ENCODE data around the gene WWOX. TPM values are rescaled to one million over a fixed set of nuclear protein-coding genes. Genes with fewer than 3 reads are reported as not detected.

The WWOX gene
- total and polyA plus RNA-seq, 2 donors (not counting 3 experiments of a cell fraction or from before 2014, with no cell fraction given): 6.2 to 12.5 TPM

DNA sequence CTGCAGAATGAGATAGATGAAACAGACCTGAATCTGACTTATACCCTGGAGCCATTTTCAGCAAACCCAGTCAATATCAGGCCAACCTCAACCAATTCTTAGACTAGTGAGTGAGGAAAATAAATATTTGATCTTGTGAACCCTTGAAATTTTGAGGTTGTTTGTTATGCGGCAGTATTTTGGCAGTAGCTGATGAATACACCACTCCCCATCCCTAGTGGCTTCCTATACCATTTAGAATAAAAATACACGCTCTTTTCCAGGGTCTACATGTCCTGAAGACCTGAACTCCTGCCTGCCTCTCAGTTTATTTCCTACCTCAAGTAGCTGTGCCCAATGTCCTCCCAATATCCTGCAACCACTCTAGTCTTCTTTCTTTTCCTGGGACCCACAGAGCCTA is 647.3 kb downstream of the WWOX start:
- BruUV-seq (replicated peaks): no TSS peak
- FAIRE-seq: no peak

More for the DNA sequence above, 647.3 kb downstream of the WWOX start:
- H3K36me3 ChIP-seq (ENCODE audit: control insufficient read depth in 2 of 2, extremely low read depth in 1 of 2, insufficient read depth in 2 of 2, low read length in 2 of 2): no peaks in the 10 kb centered on the region
- no peak overlapping the region for H2AFZ ChIP-seq (ENCODE audit: low read depth, low read length)
- CTCF ChIA-PET: no interaction called here
- H3K27ac ChIP-seq (ENCODE audit: insufficient read depth, low read depth, low read length): no peak overlapping the region
- H3K4me2 ChIP-seq (ENCODE audit: insufficient read depth, low read length): no peak overlapping the region
- no peaks in the 10 kb centered on the region for H3K79me2 ChIP-seq (ENCODE audit: control insufficient read depth, insufficient read depth, low read length)
- no peaks in the 10 kb centered on the region for H4K20me1 ChIP-seq (replicated peaks; ENCODE audit: control insufficient read depth, extremely low read depth, insufficient read depth, low read length)
- H3K4me3 ChIP-seq (replicated peaks in 1 of 3; ENCODE audit: insufficient read depth in 1 of 3, low read depth in 1 of 3, low read length in 3 of 3): no peak overlapping the region
- TF ChIP-seq FOS (IDR thresholded peaks at IDR 0.05; ENCODE audit: borderline replicate concordance, insufficient read depth, low read length) (no peak), MYC (IDR thresholded peaks at IDR 0.05; ENCODE audit: low read depth, low read length) (no peak), JUN (IDR thresholded peaks at IDR 0.05; ENCODE audit: borderline replicate concordance, insufficient read depth, insufficient read length, low read depth) (no peak), CTCF (IDR thresholded peaks at IDR 0.05; ENCODE audit: extremely low read depth in 1 of 2, insufficient read depth in 1 of 2, low read depth in 1 of 2, low read length in 2 of 2) (no peak), GATA2 (IDR thresholded peaks at IDR 0.05; ENCODE audit: insufficient read depth, insufficient read length, low read depth, low read length) (no peak), EZH2 (IDR thresholded peaks at IDR 0.05; ENCODE audit: borderline replicate concordance, low read depth, low read length, severe bottlenecking) (no peak), POLR2AphosphoS5 (IDR thresholded peaks at IDR 0.05; ENCODE audit: insufficient read depth, low read depth, low read length) (no peak), POLR2A (IDR thresholded peaks at IDR 0.05; ENCODE audit: low read depth, low read length) (no peak)
- TF ChIP-seq, protein P1, sequence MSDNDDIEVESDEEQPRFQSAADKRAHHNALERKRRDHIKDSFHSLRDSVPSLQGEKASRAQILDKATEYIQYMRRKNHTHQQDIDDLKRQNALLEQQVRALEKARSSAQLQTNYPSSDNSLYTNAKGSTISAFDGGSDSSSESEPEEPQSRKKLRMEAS (IDR thresholded peaks at IDR 0.05; ENCODE audit: insufficient read depth, insufficient read length): no peak
- DNase-seq (ENCODE audit: low read depth, low spot score): no peak
- peaks cover 3% of the 10 kb centered on the region for H3K9me3 ChIP-seq (replicated peaks; ENCODE audit: control insufficient read depth, insufficient read depth, low read length)
- dilution Hi-C loops (cut with MboI; ENCODE audit: extremely low pct_ligation_motif_present, low sequenced_read_pairs): no loop called here
- no peaks in the 10 kb centered on the region for H3K9me1 ChIP-seq (replicated peaks; ENCODE audit: control insufficient read depth, extremely low read depth, insufficient read depth, low read length)
- intact Hi-C loops (cut with micrococcal nuclease): no loop called here
- no peaks in the 10 kb centered on the region for H3K4me1 ChIP-seq (ENCODE audit: control insufficient read depth, extremely low read depth, insufficient read depth, low read length)
- POLR2A ChIA-PET: no interaction called here
- no peak overlapping the region for H3K9ac ChIP-seq (replicated peaks; ENCODE audit: extremely low read depth, insufficient read depth, low read length)
- H3K27me3 ChIP-seq (ENCODE audit: control insufficient read depth in 2 of 2, insufficient read depth in 2 of 2, low read length in 2 of 2): no peaks in the 10 kb centered on the region
